ENCODE results near the gene SHC4. TPM values are rescaled to one million over a fixed set of nuclear protein-coding genes. Genes with fewer than 3 reads are reported as not detected.

The SHC4 gene
- total and polyA plus RNA-seq, 2 of the 8 experiments (the other 6 are each of a cell fraction or from before 2014, with no cell fraction given) = 0.15 to 0.30 TPM

DNA sequence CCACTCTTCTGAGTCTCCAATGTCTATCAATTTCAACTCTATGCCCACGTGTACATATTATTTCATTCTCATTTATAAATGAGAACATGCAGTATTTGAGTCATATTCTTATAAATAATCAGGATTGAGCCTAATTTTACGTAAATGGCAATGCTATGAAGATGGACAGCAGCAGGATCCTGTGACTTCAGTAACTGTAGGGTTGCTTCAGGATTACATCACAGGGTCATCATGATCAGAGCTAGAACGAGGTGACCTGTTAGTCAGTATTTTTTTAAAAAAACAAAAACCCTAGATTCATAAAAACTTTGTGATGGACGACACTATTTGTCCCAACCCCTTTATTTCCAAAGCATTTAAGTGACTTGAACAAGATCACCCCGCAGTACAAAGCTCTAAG, 21.8 kb downstream of the SHC4 start (continued):
- no peak for TF ChIP-seq GABPA (IDR thresholded peaks at IDR 0.05; ENCODE audit: borderline replicate concordance, insufficient read depth, low read length)
